ENCODE data around the gene RANBP1. TPM values are rescaled to one million over a fixed set of nuclear protein-coding genes. Genes with fewer than 3 reads are reported as not detected.

The RANBP1 gene
- total RNA-seq, 2 experiments from 2014 or later, result 68.1 to 72.1 TPM

GRCh38 chr22:20137113-20137512 is 21.2 kb downstream of the RANBP1 start:
- peaks cover 33% of the 10 kb centered on the region for H3K4me1 Mint-ChIP-seq (ENCODE audit: low read depth)
- ATAC-seq (ENCODE audit: poor library complexity), result no peak
- peaks cover 3% of the 10 kb centered on the region for H3K36me3 Mint-ChIP-seq (ENCODE audit: low read depth)
- no peak for TF ChIP-seq CTCF (IDR thresholded peaks at IDR 0.05)
- no peak for DNase-seq
- H3K27ac ChIP-seq (ENCODE audit: low read depth in 1 of 2, low read length in 2 of 2), result no peak overlapping the region
- intact Hi-C loops (cut with DNase I, micrococcal nuclease), result no loop called here
- H3K4me3 ChIP-seq (ENCODE audit: low read length), result no peak overlapping the region
- no peaks in the 10 kb centered on the region for H3K9me3 Mint-ChIP-seq
- H3K4me1 ChIP-seq (ENCODE audit: insufficient read depth, low read length), result peaks cover 49% of the 10 kb centered on the region
- H3K27me3 Mint-ChIP-seq, result no peaks in the 10 kb centered on the region
- ChIA-PET POLR2A (no interaction called here), CTCF (no interaction called here)
- H3K9me3 ChIP-seq (ENCODE audit: control insufficient read depth in 1 of 2, insufficient read depth in 1 of 2, low read length in 2 of 2), result no peaks in the 10 kb centered on the region
- no peaks in the 10 kb centered on the region for H3K27me3 ChIP-seq (ENCODE audit: control insufficient read depth in 1 of 2, insufficient read depth in 2 of 2, low read length in 2 of 2)
- peaks cover 7% of the 10 kb centered on the region for H3K36me3 ChIP-seq (ENCODE audit: insufficient read depth, low read length)
- no peak overlapping the region for H3K27ac Mint-ChIP-seq
- no peak overlapping the region for H3K4me3 Mint-ChIP-seq

GRCh38 chr22:20137671-20138416 is 21.9 kb downstream of the RANBP1 start:
- DNase-seq (no peak), ATAC-seq (ENCODE audit: poor library complexity) (no peak)
- H3K9me3 Mint-ChIP-seq, result no peaks in the 10 kb centered on the region
- Histone ChIP-seq H3K36me3 (ENCODE audit: insufficient read depth, low read length) (peaks cover 7% of the 10 kb centered on the region), H3K9me3 (ENCODE audit: control insufficient read depth in 1 of 2, insufficient read depth in 1 of 2, low read length in 2 of 2) (no peaks in the 10 kb centered on the region), H3K4me3 (ENCODE audit: low read length) (no peak overlapping the region), H3K27me3 (ENCODE audit: control insufficient read depth in 1 of 2, insufficient read depth in 2 of 2, low read length in 2 of 2) (no peaks in the 10 kb centered on the region), H3K27ac (ENCODE audit: low read depth in 1 of 2, low read length in 2 of 2) (no peak overlapping the region), H3K4me1 (ENCODE audit: insufficient read depth, low read length) (peaks cover 42% of the 10 kb centered on the region)
- TF ChIP-seq CTCF (IDR thresholded peaks at IDR 0.05), result no peak
- H3K27ac Mint-ChIP-seq, result no peak overlapping the region
- POLR2A ChIA-PET, result no interaction called here
- CTCF ChIA-PET, result no interaction called here
- no peaks in the 10 kb centered on the region for H3K27me3 Mint-ChIP-seq
- H3K36me3 Mint-ChIP-seq (ENCODE audit: low read depth), result peaks cover 3% of the 10 kb centered on the region
- H3K4me1 Mint-ChIP-seq (ENCODE audit: low read depth), result peaks cover 30% of the 10 kb centered on the region
- H3K4me3 Mint-ChIP-seq, result no peak overlapping the region
- intact Hi-C loops (cut with DNase I, micrococcal nuclease), result no loop called here

GRCh38 chr22:20138417-20138738 is 22.5 kb downstream of the RANBP1 start:
- no peaks in the 10 kb centered on the region for H3K27me3 ChIP-seq (ENCODE audit: control insufficient read depth in 1 of 2, insufficient read depth in 2 of 2, low read length in 2 of 2)
- H3K9me3 ChIP-seq (ENCODE audit: control insufficient read depth in 1 of 2, insufficient read depth in 1 of 2, low read length in 2 of 2), result no peaks in the 10 kb centered on the region
- peaks cover 3% of the 10 kb centered on the region for H3K36me3 Mint-ChIP-seq (ENCODE audit: low read depth)
- no peak for ATAC-seq (ENCODE audit: poor library complexity)
- peaks cover 36% of the 10 kb centered on the region for H3K4me1 ChIP-seq (ENCODE audit: insufficient read depth, low read length)
- H3K4me3 ChIP-seq (ENCODE audit: low read length), result no peak overlapping the region
- H3K4me3 Mint-ChIP-seq, result no peak overlapping the region
- peaks cover 24% of the 10 kb centered on the region for H3K4me1 Mint-ChIP-seq (ENCODE audit: low read depth)
- no peak overlapping the region for H3K27ac Mint-ChIP-seq
- POLR2A ChIA-PET, result no interaction called here
- H3K27me3 Mint-ChIP-seq, result no peaks in the 10 kb centered on the region
- no peaks in the 10 kb centered on the region for H3K9me3 Mint-ChIP-seq
- DNase-seq, result no peak
- CTCF ChIA-PET, result no interaction called here
- no peak overlapping the region for H3K27ac ChIP-seq (ENCODE audit: low read depth in 1 of 2, low read length in 2 of 2)
- no peak for TF ChIP-seq CTCF (IDR thresholded peaks at IDR 0.05)
- H3K36me3 ChIP-seq (ENCODE audit: insufficient read depth, low read length), result peaks cover 7% of the 10 kb centered on the region
- intact Hi-C loops (cut with DNase I, micrococcal nuclease), result no loop called here
